DMS153 treated with DMSO at 0.1 percent for 48 hours (cell line): ENCODE results near the gene CFAP74.
"Not testable (repeated sequence)": the region's sequence is repeated elsewhere in the genome, so short reads cannot be mapped to it uniquely, and the experiment has no call there.

Experiments
- DNase-seq: peaks from one replicate; lab custom pipeline; 2025; ENCODE audit not compliant: unreplicated experiment; lab: John Stamatoyannopoulos, UW

The CFAP74 gene

GRCh38 chr1:1987142-1987510 lies 16.5 kb downstream of the CFAP74 start:
- DNase-seq: no peak

GRCh38 chr1:1986451-1987141 lies 17.0 kb downstream of the CFAP74 start:
- no peak for DNase-seq

- DNase-seq: no peak
Observed at GRCh38 chr1:1985375-1986050, 18.1 kb downstream of the CFAP74 start.

GRCh38 chr1:1984560-1985070 lies 19.0 kb downstream of the CFAP74 start:
- DNase-seq: no peak

- no peak for DNase-seq
Observed at GRCh38 chr1:1982379-1983232, 21.0 kb downstream of the CFAP74 start.

- not testable (repeated sequence) for DNase-seq
Observed at GRCh38 chr1:1981631-1982327, 21.8 kb downstream of the CFAP74 start.

- no peak for DNase-seq
Observed at GRCh38 chr1:1981142-1981500, 22.5 kb downstream of the CFAP74 start.

- DNase-seq: no peak
Observed at GRCh38 chr1:1980467-1981141, 23.0 kb downstream of the CFAP74 start.

GRCh38 chr1:1979482-1980165 lies 24.0 kb downstream of the CFAP74 start:
- no peak for DNase-seq

GRCh38 chr1:1978690-1979481 lies 24.7 kb downstream of the CFAP74 start:
- not testable (repeated sequence) for DNase-seq

GRCh38 chr1:1978108-1978507 lies 25.5 kb downstream of the CFAP74 start:
- no peak for DNase-seq

GRCh38 chr1:1976031-1976430 lies 27.6 kb downstream of the CFAP74 start:
- no peak for DNase-seq

- no peak for DNase-seq
Observed at GRCh38 chr1:1975535-1975934, 28.1 kb downstream of the CFAP74 start.

GRCh38 chr1:1974834-1975233 lies 28.8 kb downstream of the CFAP74 start:
- no peak for DNase-seq

- no peak for DNase-seq
Observed at GRCh38 chr1:1973716-1974642, 29.6 kb downstream of the CFAP74 start.

- no peak for DNase-seq
Observed at GRCh38 chr1:1972976-1973715, 30.4 kb downstream of the CFAP74 start.

GRCh38 chr1:1971688-1972087 lies 31.9 kb downstream of the CFAP74 start:
- no peak for DNase-seq
